Heart right ventricle (tissue), 16 donors: ENCODE measurements around the gene PRKAR1B. TPM values are rescaled to one million over a fixed set of nuclear protein-coding genes. Genes with fewer than 3 reads are reported as not detected.

Experiments used
- ATAC-seq, 8 donors: fragments of 200-7000 bp; cut with Tn5 transposase; one replicate each; pipeline ENCODE4 v1.9.1; 2020; ENCODE audit warnings: mild to moderate bottlenecking in 8 of 8, moderate library complexity in 8 of 8, moderate number of reproducible peaks in 1 of 8
- DNase-seq, 2 donors: peaks; one replicate each; pipeline ENCODE4 v3.0.0-alpha.2; 2020
- H3K27ac ChIP-seq, 10 donors: fragments of 200-600 bp; sonication (generic) in 2 of 10; one replicate each; pipeline versions ENCODE4 v1.5.0 to v1.8.0; 2020 to 2022; ENCODE audit warnings: mild to moderate bottlenecking in 3 of 10
- H3K27me3 ChIP-seq, 7 donors: fragments of 200-600 bp; one replicate each; pipeline ENCODE4 v1.8.0; 2021 to 2022; ENCODE audit warnings: mild to moderate bottlenecking in 2 of 7
- H3K36me3 ChIP-seq, 9 donors: fragments of 200-600 bp; sonication (generic) in 1 of 9; one replicate each; pipeline versions ENCODE4 v1.5.0 to v1.8.0; 2020 to 2022; ENCODE audit warnings: mild to moderate bottlenecking in 2 of 9
- H3K4me1 ChIP-seq, 9 donors: fragments of 200-600 bp; sonication (generic) in 1 of 9; one replicate each; pipeline versions ENCODE4 v1.5.0 to v1.8.0; 2020 to 2022; ENCODE audit warnings: mild to moderate bottlenecking in 4 of 9
- H3K4me3 ChIP-seq, 10 donors: fragments of 200-600 bp; sonication (generic) in 2 of 10; one replicate each; pipeline versions ENCODE4 v1.5.0 to v1.8.0; 2020 to 2022; ENCODE audit warnings: mild to moderate bottlenecking in 7 of 10, moderate library complexity in 2 of 10
- H3K9me3 ChIP-seq, 11 donors: fragments of 200-600 bp in 10 of 11; sonication (generic) in 2 of 11; one replicate each; pipeline versions ENCODE4 v1.5.0 to v1.8.0; 2013 to 2022; ENCODE audit warnings: mild to moderate bottlenecking in 2 of 11, control low read depth in 1 of 11, moderate library complexity in 1 of 11
- WGBS, 2 donors: extraction: QIAGEN DNeasy Blood & Tissue Kit; methylation state at CpG; one replicate each; pipeline ENCODE4 v1.1.7; 2013; ENCODE audit warnings: inconsistent platforms in 1 of 2; 5-methylcytosine and 5-hydroxymethylcytosine counted together
- intact Hi-C, 10 donors: fragments of 100-400 bp; cut with DNase I; formaldehyde crosslinking; loops; one replicate each; pipeline versions ENCODE4 v1.11.1 to v1.14.2; 2022
- polyA plus RNA-seq, 2 donors: library from polyadenylated mRNA; stranded (reverse); fragments of 200-250 nt; gene quantifications; one replicate each; pipeline ENCODE4 v1.2.3, GENCODE V29; 2013
- total RNA-seq, 10 donors: library from RNA; stranded (reverse); fragmentation: NEBNext Ultra II Directional in 3 of 10; extraction: Animal tissue kit (Norgen Biotek cat#: 25700) in 3 of 10; gene quantifications; one replicate each; pipeline versions ENCODE4 v1.2.1 to v1.2.4, GENCODE V29; 2021 to 2023
- TF ChIP-seq, protein P1 (sequence below), 9 donors: fragments of 200-600 bp; sonication (generic) in 2 of 9; IDR thresholded peaks; one replicate each; pipeline versions ENCODE4 v1.5.0 to v1.8.0; 2021 to 2022; ENCODE audit warnings: antibody characterized with exemption in 9 of 9, mild to moderate bottlenecking in 5 of 9, moderate library complexity in 1 of 9
- donor health status: Arrhythmogenic right ventricular cardiomyopathy.
- donor health status: ischemic (EF 13 %, LVEDD 7.1; RV severe dilation, severe dysfunction).
- donor health status: healthy with polysubstance abuse.
- donor health status: DM: no; HTN: yes; CAD: no.
- donor health status: DM: no; HTN: no; CAD: no.
- donor health status: ischemic (EF 25% LVEDD 6.9; RV normal size, moderate dysfunction).
- donor health status: ischemic (EF 25% LVEDD 5.7; RV mildly dilated, moderate dysfunction).
- donor health status: healthy.
- donor health status: DM: yes; HTN: yes; CAD: no.
- donor health status: Ischemic cardiomyopathy.
- donor health status: ischemic (EF 35%, LVEDD 5.7; RV mildly dilated, moderate dysfunction).
- donor health status: nonischemic (EF 11% LVEDD 7.7; RV severe dilation, severe dysfunction).
- donor health status: DM: yes; HTN: yes; CAD: no.
- donor health status: PGD.
- donor health status: ischemic (EF 29% LVEDD 5.4; RV normal size, mild dysfunction).
- donor health status: nonischemic (EF 23%, LVEDD 6.1; RV moderate dilation, normal function).

The PRKAR1B gene
- total and polyA plus RNA-seq, 12 donors: 5.0 to 24.5 (median 20.6) TPM

- Histone ChIP-seq H3K4me1 (peaks cover 4 to 31% (median 16%) of the 10 kb centered on the region in 9 donors), H3K27ac (no peak overlapping the region), H3K36me3 (no peaks in the 10 kb centered on the region), H3K4me3 (no peak overlapping the region), H3K27me3 (peaks cover 0 to 39% (median 10%) of the 10 kb centered on the region in 7 donors), H3K9me3 (peaks cover 0 to 11% (median 0%) of the 10 kb centered on the region in 11 donors)
- peak in 1 of 2 donors; percentile 15 for DNase-seq
- WGBS, 2 donors: 79 to 81% methylated on average over 22 of the region's 22 CpGs
- intact Hi-C loops: loop anchor here in 2 of 10 donors (10.0 kb wide), 1 partner anchor 108 kb away; no protein-coding TSS in a partner anchor
- ATAC-seq: no peak
- TF ChIP-seq, protein P1, sequence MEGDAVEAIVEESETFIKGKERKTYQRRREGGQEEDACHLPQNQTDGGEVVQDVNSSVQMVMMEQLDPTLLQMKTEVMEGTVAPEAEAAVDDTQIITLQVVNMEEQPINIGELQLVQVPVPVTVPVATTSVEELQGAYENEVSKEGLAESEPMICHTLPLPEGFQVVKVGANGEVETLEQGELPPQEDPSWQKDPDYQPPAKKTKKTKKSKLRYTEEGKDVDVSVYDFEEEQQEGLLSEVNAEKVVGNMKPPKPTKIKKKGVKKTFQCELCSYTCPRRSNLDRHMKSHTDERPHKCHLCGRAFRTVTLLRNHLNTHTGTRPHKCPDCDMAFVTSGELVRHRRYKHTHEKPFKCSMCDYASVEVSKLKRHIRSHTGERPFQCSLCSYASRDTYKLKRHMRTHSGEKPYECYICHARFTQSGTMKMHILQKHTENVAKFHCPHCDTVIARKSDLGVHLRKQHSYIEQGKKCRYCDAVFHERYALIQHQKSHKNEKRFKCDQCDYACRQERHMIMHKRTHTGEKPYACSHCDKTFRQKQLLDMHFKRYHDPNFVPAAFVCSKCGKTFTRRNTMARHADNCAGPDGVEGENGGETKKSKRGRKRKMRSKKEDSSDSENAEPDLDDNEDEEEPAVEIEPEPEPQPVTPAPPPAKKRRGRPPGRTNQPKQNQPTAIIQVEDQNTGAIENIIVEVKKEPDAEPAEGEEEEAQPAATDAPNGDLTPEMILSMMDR (IDR thresholded peaks at IDR 0.05): no peak
Observed at GRCh38 chr7:526460-527034, 200.5 kb downstream of the PRKAR1B start.

- no peak for ATAC-seq
- intact Hi-C loops: loop anchor here in 2 of 10 donors (10.0 kb wide), 1 partner anchor 109 kb away; no protein-coding TSS in a partner anchor
Observed at GRCh38 chr7:525740-526139, 201.3 kb downstream of the PRKAR1B start.

DNA sequence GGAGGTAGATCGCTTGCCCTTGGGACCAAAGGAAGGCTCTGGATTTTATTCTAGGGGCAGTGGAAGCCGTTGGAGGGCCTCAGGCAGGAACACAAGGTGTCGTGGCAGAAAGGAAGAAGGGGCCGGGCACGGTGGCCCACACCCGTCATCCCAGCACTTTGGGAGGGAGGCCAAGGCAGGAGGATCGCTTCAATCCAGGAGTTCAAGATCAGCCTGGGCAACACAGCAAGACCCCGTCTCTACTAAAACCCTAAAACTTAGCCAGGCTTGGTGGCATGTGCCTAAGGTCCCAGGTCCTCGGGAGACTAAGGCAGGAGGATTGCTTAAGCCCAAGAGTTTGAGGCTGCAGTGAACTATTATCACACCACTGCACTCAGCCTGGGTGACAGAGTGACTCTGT, 202.3 kb downstream of the PRKAR1B start:
- Histone ChIP-seq H3K4me1 (peaks cover 14 to 46% (median 31%) of the 10 kb centered on the region in 9 donors), H3K36me3 (no peaks in the 10 kb centered on the region), H3K27ac (no peak overlapping the region), H3K4me3 (no peak overlapping the region), H3K27me3 (peaks cover 0 to 56% (median 26%) of the 10 kb centered on the region in 7 donors), H3K9me3 (peaks cover 0 to 11% (median 0%) of the 10 kb centered on the region in 11 donors)
- ATAC-seq: no peak
- WGBS, 2 donors: 91 to 95% methylated on average over 9 of the region's 9 CpGs
- DNase-seq: peak in 1 of 2 donors; percentile 6
- intact Hi-C loops: loop anchor here in 4 of 10 donors (5.0 to 10.0 kb wide), 4 partner anchors 110 to 208 kb away; no protein-coding TSS in a partner anchor
- TF ChIP-seq, protein P1 (IDR thresholded peaks at IDR 0.05): no peak

More at GRCh38 chr7:525740-526139, 201.3 kb downstream of the PRKAR1B start:
- Histone ChIP-seq H3K36me3 (no peaks in the 10 kb centered on the region), H3K4me1 (peaks cover 11 to 39% (median 24%) of the 10 kb centered on the region in 9 donors), H3K4me3 (no peak overlapping the region), H3K27ac (no peak overlapping the region), H3K9me3 (peaks cover 0 to 11% (median 0%) of the 10 kb centered on the region in 11 donors), H3K27me3 (peaks cover 0 to 47% (median 17%) of the 10 kb centered on the region in 7 donors)
- peak in 1 of 2 donors; percentile 12 for DNase-seq
- WGBS, 2 donors: 40 to 62% methylated on average over 12 of the region's 12 CpGs
- TF ChIP-seq, protein P1 (IDR thresholded peaks at IDR 0.05): no peak

DNA sequence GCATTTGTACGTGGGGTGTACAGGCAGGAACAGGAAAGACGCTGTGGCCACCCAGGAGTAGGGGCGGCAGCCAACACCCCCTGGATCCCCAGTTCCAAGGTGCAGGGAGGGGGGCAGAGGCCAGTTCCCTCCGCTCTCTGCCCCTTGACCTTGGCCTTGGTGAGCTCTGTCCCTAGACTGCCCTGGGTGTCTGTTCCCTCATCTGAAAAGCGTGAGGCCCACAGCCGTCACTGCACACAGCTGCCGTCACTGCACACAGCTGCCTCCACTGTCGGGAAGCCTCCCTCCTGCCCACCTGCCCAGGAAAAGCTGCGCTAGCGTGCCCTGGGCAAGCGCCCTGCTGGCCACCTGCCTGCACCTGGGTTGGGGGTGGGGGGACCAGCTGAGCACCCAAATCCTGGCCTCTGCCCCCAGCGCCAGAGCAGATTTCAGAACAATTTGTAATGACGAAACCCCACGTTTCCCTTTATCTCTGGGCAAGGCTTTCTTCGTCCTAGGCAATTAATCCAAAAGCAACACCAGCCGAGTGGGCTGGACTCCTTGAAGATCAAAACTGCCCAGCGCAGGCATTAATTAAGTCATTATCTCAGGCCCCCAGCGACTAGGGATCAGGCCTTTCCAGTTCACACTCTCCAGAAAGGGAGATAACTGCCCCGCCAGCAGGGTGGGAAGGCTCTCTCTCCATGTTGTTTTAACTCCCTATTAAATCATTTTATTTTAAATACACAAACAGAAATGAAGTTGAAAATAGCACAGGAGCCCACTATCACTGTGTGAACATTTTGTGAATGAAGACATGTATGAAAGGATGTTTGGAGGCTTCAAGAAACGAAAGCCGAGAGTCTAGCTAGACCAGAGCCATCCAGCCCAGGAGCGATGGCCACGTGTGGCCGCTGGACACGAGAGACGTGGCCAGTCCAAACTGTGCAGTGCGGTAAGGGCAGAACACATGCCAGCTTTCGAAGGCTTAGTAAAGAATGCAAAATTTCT, 203.4 kb downstream of the PRKAR1B start:
- Histone ChIP-seq H3K27me3 (peaks cover 0 to 63% (median 26%) of the 10 kb centered on the region in 7 donors), H3K4me3 (peak overlapping the region in 9 of 10 donors; percentile 52 to 85 (median 60)), H3K27ac (peak overlapping the region; percentile 78 to 95 (median 90)), H3K4me1 (peaks cover 14 to 48% (median 31%) of the 10 kb centered on the region in 9 donors), H3K36me3 (no peaks in the 10 kb centered on the region), H3K9me3 (peaks cover 0 to 11% (median 0%) of the 10 kb centered on the region in 11 donors)
- DNase-seq (peak in 1 of 2 donors; percentile 19), ATAC-seq (no peak)
- TF ChIP-seq, protein P1 (IDR thresholded peaks at IDR 0.05): no peak
- intact Hi-C loops: loop anchor here in 4 of 10 donors (5.0 to 10.0 kb wide), 4 partner anchors 111 to 209 kb away; no protein-coding TSS in a partner anchor
- 52 to 63% methylated on average over 28 of the region's 28 CpGs for WGBS, 2 donors
